ENCODE results near the gene ARHGEF17. TPM values are rescaled to one million over a fixed set of nuclear protein-coding genes. Genes with fewer than 3 reads are reported as not detected.
A peak's percentile ranks its signal among the peaks of the same experiment; 100 is the strongest.

Gene ARHGEF17
- total RNA-seq, 1 donor from 2014 or later = 49.8 TPM

DNA sequence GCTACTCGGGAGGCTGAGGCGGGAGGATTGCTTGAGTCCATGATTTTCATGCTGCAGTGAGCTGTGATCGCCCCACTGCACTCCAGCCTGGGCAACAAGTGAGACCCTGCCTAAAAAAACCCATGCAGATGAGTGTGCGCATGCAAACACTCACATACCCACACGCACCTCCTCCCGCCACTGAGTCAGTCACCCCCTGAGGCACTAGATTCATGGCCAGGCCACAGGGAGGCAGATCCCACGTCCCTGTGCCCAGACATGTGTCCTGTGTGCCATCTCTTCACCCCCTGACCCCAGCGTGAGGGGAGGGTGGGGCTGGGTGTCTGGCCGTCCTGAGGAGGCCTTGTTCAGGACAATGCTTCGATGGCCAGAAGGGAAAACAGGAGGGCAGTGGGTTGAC is 83.6 kb downstream of the ARHGEF17 start:
- DNase-seq (ENCODE audit: low spot score) = no peak

- no peak for DNase-seq (ENCODE audit: low spot score)
Observed at GRCh38 chr11:73392108-73393010, 84.3 kb downstream of the ARHGEF17 start.

DNA sequence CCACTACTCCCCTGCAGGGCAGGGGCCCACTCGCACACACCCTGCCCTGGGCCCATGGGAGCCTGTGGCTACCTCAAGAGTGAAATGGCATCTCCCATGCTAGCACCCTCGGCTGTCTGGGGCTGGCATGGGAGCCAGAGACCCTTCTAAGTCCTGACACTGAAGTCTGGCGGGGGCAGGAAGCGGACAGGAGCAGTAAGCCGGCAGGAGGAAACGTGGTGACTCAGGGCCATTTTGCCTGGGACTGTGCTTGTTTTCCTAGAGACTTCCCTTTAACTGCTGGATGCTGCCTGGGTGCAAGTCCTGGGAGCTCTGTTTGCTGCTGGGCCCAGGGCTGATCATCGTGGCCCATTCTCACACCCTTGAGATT is 84.9 kb downstream of the ARHGEF17 start:
- no peak for DNase-seq (ENCODE audit: low spot score)

DNA sequence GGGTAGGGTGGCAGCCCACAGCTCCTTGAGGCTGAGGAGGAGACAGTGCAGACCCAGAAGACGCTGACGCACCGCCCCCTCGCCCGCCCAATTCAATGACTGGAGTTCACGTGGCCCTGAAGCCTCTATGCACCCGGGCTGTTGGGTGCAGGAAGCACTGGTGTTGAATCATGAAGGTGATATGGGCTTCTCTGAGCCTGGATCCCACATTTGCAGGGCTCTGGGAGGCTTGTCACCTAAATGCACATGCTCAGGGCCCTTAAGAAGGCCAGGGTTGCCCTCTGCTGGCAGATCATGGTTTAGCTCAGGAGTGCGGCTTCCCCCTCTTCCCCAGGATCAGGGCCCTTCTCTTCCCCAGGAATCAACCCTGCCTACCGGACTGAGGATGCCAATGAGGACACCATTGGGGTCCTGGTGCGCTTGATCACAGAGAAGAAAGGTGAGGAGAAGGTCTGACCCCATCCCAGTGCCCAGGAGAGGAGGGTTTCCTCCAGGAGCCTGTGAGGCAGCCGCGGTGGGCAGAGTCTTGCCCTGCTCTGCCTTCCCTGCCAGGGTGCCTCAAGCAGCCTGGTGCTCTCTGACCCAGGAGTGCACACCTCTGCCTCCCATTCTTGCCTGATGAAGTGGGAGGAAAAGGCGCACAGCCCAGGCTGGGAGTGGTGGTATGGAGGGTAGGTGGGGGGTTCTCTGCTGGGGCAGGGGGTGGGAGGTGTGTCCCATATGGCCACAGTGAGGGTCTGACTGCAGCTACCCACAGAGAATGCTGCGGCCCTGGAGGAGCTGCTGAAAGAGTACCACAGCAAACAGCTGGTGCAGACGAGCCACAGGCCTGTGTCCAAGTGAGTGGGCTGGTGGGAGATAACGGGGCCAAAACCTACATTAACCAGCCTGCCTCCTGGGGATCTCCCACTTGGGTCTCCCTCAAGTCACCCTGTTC is 85.7 kb downstream of the ARHGEF17 start:
- no peak for DNase-seq (ENCODE audit: low spot score)

- no peak for DNase-seq (ENCODE audit: low spot score)
Observed at GRCh38 chr11:73394416-73395296, 86.6 kb downstream of the ARHGEF17 start.

GRCh38 chr11:73395297-73396208 is 87.5 kb downstream of the ARHGEF17 start:
- no peak for DNase-seq (ENCODE audit: low spot score)

DNA sequence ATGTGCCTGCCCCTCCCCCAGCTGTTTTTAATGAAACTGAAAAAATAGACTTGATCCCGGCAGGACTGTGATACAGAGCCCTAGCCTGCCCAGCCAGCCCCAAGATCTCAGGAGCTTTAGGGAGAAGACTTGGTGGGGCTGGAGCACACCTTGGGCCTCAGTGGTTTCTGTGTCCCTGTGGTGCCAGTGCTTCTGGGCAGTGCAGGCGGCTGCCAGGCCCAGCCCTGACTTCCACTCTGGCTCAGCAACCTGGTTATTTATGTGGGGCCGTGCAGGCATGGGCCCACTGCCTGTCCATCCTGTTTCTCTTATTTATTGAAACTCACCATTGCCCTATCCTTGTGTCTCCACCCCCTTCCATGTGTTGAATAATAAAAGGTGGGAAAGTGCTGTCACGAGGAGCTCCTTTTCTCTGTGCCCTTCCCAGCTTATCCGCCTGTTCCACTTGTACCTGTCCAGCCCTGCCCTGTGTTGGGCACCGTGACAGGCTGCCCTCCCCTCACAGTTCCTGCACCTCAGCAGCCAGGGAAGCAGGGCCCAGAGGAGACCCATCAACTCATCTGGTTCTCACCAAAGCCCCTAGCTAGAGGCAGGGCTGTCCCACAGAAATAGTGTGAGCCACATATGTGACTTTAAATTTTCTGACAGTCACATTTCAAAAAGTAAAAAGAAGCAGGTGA is 88.3 kb downstream of the ARHGEF17 start:
- no peak for DNase-seq (ENCODE audit: low spot score)

DNA sequence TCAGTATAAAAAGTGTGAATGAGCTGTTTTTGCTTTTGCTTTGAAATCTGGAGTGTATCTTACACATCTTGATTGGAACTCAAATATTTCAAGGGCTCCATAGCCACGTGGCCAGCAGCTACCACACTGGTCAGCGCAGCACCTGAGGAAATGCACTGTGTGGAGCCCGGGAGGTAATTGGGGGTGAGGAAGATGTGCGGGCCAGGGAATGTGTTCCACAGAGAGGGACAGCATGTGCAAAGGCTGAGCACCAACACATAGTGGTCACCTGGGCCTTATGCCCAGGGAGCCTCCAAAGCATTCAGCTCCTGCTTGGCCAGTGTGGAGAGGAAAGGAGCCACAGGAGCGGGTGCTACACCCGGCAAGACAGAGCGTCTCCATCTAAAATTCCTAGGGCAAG is 88.9 kb downstream of the ARHGEF17 start:
- DNase-seq (ENCODE audit: low spot score) = no peak

DNA sequence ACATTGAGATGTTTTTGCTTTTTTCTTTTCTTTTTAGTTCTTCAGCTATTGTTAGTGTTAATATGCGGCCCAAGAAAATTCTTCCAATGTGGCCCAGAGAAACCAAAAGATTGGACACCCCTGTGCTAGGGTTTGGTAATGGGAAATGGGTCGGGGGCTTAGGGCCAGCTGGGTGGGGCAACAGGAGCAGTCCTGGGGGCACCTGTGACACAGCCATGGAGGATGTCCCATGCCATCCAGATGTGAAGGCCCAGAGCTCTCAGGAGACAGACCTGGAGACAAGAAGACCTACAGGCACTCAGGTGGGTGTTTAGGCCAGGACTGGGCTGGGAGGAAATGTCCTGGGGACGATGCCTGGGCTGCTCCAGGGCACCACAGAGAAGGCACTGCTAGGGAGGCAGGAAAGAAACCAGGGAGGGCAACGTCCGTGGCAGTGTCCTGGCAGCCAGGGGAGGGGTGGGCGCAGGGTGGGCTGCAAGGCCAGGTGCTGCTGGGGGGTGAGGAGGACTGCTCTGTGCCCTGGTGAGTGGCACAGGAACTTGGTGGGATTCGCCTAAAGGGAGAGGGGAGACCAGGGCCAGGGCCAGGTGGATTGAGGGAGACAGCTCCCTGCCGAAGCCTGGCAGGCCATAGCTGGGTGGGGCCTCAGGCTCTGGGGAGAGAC is 89.5 kb downstream of the ARHGEF17 start:
- DNase-seq (ENCODE audit: low spot score) = no peak

DNA sequence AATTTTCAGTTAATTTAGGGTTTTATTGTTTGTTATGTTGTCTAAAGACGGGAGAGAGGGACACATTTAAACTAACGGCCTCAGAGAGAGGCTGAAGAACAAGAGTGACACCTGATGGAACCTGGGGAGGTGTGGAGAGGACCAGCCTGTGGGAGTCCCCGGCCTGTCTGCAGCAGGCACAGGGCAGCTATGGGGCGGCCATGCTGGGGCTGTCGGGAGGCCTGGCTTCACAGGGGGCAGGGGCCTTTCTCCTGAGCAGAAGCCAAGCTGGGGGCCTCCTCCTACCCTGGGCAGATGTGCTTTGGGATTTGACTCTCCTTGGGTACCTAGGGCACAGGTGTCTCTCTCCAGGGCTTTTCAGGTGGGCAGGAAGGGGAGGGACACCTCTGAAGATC is 90.1 kb downstream of the ARHGEF17 start:
- DNase-seq (ENCODE audit: low spot score) = no peak

GRCh38 chr11:73398721-73399120 is 90.6 kb downstream of the ARHGEF17 start:
- DNase-seq (ENCODE audit: low spot score) = peak; percentile 89

DNA sequence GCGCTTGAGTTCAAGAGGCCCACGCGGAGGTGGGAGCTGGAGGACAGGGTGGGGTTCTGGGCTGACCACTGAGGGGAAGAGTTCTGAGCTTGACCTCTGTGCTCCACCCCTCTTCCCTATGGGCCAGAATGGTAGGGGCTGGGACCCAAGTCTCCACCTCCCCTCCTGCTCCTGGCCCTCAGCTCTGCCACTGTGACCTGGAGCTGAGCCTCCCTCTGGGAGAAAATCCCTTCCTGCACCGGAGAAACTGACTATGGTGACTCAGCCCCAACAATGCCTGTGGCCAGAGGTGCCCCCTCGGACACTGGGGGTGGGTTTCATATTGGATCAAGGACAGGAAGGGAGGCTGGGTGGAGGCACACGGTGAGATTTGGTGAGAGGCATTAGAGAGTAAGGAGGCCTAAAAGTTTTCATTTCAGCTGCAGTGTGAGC is 91.1 kb downstream of the ARHGEF17 start:
- DNase-seq (ENCODE audit: low spot score) = peak; percentile 72

DNA sequence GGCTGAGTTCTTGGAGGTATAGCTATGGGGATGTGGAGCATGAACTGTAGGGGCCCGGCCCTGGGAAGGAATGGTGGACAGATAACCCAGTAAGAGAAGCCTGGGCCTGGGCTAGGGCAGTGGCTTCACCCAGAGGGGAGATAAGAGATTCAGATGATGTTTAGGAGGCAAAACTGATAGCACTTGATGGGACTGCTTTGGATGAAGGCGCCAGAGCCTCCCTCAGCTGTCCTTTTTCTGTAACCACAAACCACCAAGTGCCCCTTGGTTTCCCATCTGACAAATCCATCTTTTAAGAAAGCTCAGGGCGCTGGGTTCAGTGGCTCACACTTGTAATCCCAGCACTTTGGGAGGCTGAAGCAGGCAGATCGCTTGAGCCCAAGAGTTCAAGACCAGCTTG is 91.6 kb downstream of the ARHGEF17 start:
- no peak for DNase-seq (ENCODE audit: low spot score)

- peak; percentile 65 for DNase-seq (ENCODE audit: low spot score)
Observed at GRCh38 chr11:73400293-73400692, 92.2 kb downstream of the ARHGEF17 start.

DNA sequence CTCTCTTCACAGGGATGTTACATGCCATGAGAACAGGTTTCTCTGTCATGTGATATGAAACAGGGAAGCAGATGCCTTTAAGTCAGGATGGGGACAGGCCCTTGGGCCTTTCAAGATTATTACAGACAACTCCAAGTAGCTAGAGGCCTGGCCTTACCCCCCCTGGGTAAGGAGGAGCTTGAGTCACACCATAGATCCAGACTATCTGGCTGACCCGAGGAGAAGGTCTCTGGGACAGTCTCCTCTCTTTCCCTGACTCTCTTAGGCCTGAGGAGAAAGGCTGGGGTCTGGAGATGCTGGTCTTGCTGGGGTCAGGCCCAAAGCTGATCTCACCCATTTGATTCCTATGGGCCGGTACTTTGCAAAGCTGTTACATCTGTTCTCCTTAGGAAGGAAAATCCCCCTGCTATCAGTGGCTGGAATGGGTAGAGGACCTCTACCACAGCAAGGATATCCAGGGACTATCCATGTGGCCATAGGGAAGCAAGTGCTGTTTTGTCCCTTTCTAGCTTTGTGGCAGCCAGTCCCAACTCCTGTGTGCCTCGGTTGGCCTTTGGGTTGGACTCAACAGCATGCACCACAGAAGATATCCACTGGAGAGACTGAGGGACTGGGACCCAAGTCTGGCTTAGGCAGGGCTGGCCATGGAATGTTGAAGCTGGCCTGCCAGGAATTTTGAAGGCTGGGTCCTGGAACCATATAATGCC is 93.3 kb downstream of the ARHGEF17 start:
- no peak for DNase-seq (ENCODE audit: low spot score)

DNA sequence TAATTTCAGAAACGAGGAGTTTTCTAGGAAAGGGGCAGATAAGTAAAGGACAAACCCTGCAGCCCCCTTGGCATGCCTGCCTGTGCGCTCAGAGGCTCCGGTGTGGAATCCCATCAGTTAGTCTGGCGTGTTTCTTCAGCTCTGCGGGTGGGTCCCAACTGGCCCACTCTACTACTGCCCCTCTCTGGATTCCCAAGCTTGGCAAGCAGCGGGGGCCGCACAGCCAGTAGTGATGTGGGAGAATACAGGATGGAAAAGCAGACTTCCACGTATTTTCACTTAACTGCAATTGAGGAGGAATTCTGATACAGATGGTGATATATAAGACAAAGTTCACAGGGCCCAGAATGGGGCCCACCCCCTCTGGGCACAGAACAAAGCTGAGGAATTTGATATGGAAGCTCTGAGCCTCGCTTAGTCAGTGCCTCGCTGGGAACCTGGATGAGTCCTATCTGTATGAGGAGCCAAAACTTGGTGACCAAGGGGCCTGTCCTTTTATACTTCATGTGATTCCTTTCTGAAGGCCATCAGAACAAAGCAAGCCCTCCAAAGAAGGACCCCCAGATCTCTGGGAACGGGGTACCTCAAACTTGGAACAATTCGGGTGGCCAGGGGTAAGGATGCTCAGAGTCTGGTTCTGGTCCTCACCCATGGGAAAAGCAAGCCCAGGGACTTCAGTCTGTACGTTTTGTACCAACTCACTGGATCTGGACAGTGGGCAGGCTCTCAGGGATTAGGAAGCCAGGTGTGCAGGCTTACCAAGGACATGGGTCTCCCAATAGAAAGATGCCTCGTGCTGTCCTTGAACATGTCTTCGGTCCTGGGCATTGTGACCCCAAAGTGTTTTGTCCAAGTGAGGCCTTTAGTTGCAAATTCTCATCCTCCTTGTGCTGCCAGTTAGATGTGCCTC is 94.1 kb downstream of the ARHGEF17 start:
- DNase-seq (ENCODE audit: low spot score) = peak; percentile 51

DNA sequence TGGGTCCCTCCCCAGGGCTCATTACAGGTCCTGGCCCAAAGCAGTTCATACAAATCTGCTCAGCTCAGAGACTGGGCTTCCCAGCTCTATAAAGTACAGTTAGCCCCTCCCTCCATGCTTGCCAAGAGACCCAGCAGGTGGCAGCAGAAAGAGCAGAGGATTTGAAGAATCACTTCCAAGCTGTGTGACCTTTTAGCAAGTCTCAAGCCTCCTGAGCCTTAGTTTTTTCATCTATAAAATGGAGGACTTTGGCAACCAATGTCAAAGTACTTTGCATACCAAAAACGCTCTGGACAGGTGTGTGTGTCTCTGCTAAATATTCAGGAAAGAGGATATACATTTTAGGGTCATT is 94.7 kb downstream of the ARHGEF17 start:
- DNase-seq (ENCODE audit: low spot score) = no peak
